Natural killer cell (primary cell): ENCODE data around the gene RAB5A. TPM values are rescaled to one million over a fixed set of nuclear protein-coding genes. Genes with fewer than 3 reads are reported as not detected.

ENCODE experiments used
- ATAC-seq, 3 donors: fragments of 150-1000 bp in 2 of 3; fragments of 200-7000 bp in 1 of 3; cut with Tn5 transposase; 1 replicate in 1 of 3; 2 replicates in 2 of 3; pipeline ENCODE4 v1.10.0; 2021; ENCODE audit warnings: mild to moderate bottlenecking in 2 of 3, moderate library complexity in 2 of 3
- DNase-seq, 2 donors: peaks; one replicate each; pipeline versions ENCODE4 v3.0.0 to v3.0.0-alpha.2; 2013 to 2021; ENCODE audit warnings: mixed read lengths in 1 of 2
- H3K27ac ChIP-seq: one replicate; pipeline ENCODE4 v1.5.1; 2013; ENCODE audit warnings: mild to moderate bottlenecking, low read length
- H3K27me3 ChIP-seq: one replicate; pipeline ENCODE4 v1.6.1; 2013; ENCODE audit warnings: low read length; ENCODE audit not compliant: control insufficient read depth, insufficient read depth
- H3K36me3 ChIP-seq: one replicate; pipeline ENCODE4 v1.6.1; 2013; ENCODE audit warnings: low read length; ENCODE audit not compliant: control insufficient read depth, insufficient read depth
- H3K4me1 ChIP-seq: one replicate; pipeline ENCODE4 v1.6.1; 2013; ENCODE audit warnings: low read length; ENCODE audit not compliant: control insufficient read depth, insufficient read depth
- H3K4me3 ChIP-seq: one replicate; pipeline ENCODE4 v1.5.1; 2013; ENCODE audit warnings: low read length
- H3K9me3 ChIP-seq: one replicate; pipeline ENCODE4 v1.6.1; 2013; ENCODE audit warnings: low read length; ENCODE audit not compliant: control insufficient read depth, insufficient read depth
- H3K27ac Mint-ChIP-seq, 2 donors: one replicate each; pipeline ENCODE4 v1.8.0; 2022; ENCODE audit warnings: mild to moderate bottlenecking in 2 of 2, mixed read lengths in 2 of 2, moderate library complexity in 1 of 2
- H3K27me3 Mint-ChIP-seq, 2 donors: one replicate each; pipeline ENCODE4 v1.8.0; 2022; ENCODE audit warnings: low read depth in 2 of 2, mixed read lengths in 2 of 2
- H3K36me3 Mint-ChIP-seq: one replicate; pipeline ENCODE4 v1.8.0; 2022; ENCODE audit warnings: mixed read lengths
- H3K4me1 Mint-ChIP-seq, 2 donors: one replicate each; pipeline ENCODE4 v1.8.0; 2022; ENCODE audit warnings: mixed read lengths in 2 of 2
- H3K4me3 Mint-ChIP-seq: one replicate; pipeline ENCODE4 v1.8.0; 2022; ENCODE audit warnings: mild to moderate bottlenecking, moderate library complexity, mixed read lengths
- H3K9me3 Mint-ChIP-seq, 2 donors: one replicate each; pipeline ENCODE4 v1.8.0; 2022; ENCODE audit warnings: mixed read lengths in 2 of 2
- WGBS: methylation state at CpG from one replicate; pipeline ENCODE4 v1.1.7; 2013; ENCODE audit warnings: missing lambda C conversion rate; ENCODE audit not compliant: insufficient coverage; 5-methylcytosine and 5-hydroxymethylcytosine counted together
- intact Hi-C: fragments of 100-400 bp; cut with micrococcal nuclease; formaldehyde crosslinking; loops from one replicate; pipeline ENCODE4 v1.14.2; 2022
- total RNA-seq, 4 donors: library from RNA; stranded (reverse); fragments of 120-200 nt in 1 of 4; gene quantifications; one replicate each; pipeline versions ENCODE4 v1.2.3 to v1.2.4, GENCODE V29; 2013 to 2022
- TF ChIP-seq, protein P1 (sequence below): fragments of 200-600 bp; IDR thresholded peaks from one replicate; pipeline ENCODE4 v1.8.0; 2022; ENCODE audit warnings: antibody characterized with exemption

RAB5A gene
- total RNA-seq, 3 donors from 2014 or later (not counting 1 experiment from before 2014, with no cell fraction given): 102 to 109 (median 102) TPM

DNA sequence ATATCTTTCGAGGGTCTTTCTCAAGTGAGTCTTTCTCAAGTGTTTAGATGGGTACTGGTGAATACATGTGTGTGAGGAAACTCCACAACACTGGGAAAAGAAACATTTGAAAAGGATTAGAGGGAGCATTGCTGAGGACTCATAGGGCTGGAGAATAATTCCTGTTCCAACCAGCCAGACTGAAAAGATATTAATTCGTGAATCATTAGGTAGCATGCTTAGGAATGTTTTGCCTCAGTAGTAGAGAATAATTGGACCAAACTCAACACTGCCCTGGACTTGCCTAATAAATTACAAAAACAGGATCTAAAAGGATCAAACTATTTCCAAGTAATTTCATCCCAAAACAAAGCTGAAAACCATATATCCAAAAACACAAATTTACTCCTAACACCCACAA, 47.9 kb downstream of the RAB5A start:
- Mint-ChIP-seq H3K27me3 (no peaks in the 10 kb centered on the region), H3K4me3 (no peak overlapping the region), H3K27ac (no peak overlapping the region), H3K4me1 (peaks cover 5 to 6% of the 10 kb centered on the region in 2 donors), H3K36me3 (no peaks in the 10 kb centered on the region), H3K9me3 (peaks cover 0 to 3% of the 10 kb centered on the region in 2 donors)
- H3K27me3 ChIP-seq: no peaks in the 10 kb centered on the region
- DNase-seq (no peak), ATAC-seq (no peak)
- WGBS: 94% methylated on average over 2 of the region's 2 CpGs
- TF ChIP-seq, protein P1, sequence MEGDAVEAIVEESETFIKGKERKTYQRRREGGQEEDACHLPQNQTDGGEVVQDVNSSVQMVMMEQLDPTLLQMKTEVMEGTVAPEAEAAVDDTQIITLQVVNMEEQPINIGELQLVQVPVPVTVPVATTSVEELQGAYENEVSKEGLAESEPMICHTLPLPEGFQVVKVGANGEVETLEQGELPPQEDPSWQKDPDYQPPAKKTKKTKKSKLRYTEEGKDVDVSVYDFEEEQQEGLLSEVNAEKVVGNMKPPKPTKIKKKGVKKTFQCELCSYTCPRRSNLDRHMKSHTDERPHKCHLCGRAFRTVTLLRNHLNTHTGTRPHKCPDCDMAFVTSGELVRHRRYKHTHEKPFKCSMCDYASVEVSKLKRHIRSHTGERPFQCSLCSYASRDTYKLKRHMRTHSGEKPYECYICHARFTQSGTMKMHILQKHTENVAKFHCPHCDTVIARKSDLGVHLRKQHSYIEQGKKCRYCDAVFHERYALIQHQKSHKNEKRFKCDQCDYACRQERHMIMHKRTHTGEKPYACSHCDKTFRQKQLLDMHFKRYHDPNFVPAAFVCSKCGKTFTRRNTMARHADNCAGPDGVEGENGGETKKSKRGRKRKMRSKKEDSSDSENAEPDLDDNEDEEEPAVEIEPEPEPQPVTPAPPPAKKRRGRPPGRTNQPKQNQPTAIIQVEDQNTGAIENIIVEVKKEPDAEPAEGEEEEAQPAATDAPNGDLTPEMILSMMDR: no peak
- H3K27ac ChIP-seq: no peak overlapping the region
- no peaks in the 10 kb centered on the region for H3K9me3 ChIP-seq
- no peaks in the 10 kb centered on the region for H3K4me1 ChIP-seq
- H3K4me3 ChIP-seq: no peak overlapping the region
- intact Hi-C loops: no loop called here
- no peaks in the 10 kb centered on the region for H3K36me3 ChIP-seq

DNA sequence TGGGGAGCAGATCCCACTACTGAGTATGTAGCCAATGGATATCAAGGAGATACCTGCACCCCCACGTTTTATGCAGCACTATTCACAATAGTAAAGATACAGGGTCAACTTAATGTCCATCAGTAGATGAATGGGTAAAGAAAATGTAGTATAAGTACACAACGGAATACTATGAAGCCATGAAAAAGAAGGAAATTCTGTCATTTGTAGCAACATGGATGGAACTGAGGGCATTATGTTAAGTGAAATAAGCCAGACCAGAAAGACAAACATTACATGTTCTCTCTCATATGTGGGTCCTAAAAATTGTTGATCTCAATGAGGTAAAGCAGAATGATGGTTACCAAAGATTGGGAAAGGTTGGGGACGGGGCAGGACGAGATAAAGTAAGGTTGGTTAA, 50.6 kb downstream of the RAB5A start:
- 99% methylated on average over 3 of the region's 4 CpGs for WGBS
- Mint-ChIP-seq H3K4me1 (no peaks in the 10 kb centered on the region), H3K27ac (no peak overlapping the region), H3K9me3 (peaks cover 0 to 3% of the 10 kb centered on the region in 2 donors), H3K36me3 (no peaks in the 10 kb centered on the region), H3K27me3 (no peaks in the 10 kb centered on the region), H3K4me3 (no peak overlapping the region)
- no peak overlapping the region for H3K4me3 ChIP-seq
- no peak for ATAC-seq
- H3K36me3 ChIP-seq: no peaks in the 10 kb centered on the region
- no peaks in the 10 kb centered on the region for H3K27me3 ChIP-seq
- H3K9me3 ChIP-seq: no peaks in the 10 kb centered on the region
- H3K4me1 ChIP-seq: no peaks in the 10 kb centered on the region
- H3K27ac ChIP-seq: no peak overlapping the region
- DNase-seq: no peak
- TF ChIP-seq, protein P1: no peak
- intact Hi-C loops: no loop called here

DNA sequence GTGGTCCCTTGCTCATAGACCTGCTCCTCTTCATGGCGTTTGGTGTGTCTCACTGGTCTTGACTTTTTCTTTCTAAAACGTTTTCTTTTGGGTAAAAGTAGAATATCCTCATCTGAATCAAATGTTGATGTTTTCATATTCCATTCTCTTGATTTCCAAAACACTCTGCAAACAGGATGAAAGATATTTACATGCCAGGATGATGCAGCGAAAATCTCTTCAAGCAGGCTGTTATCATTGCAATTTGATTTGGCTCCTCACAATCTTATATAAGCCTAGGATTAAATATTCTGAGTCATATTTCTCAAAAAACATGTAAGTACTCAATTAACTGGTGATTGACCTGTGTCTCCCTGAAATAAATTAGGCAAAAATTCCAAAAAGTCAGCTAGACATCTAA, 55.0 kb downstream of the RAB5A start:
- intact Hi-C loops: no loop called here

DNA sequence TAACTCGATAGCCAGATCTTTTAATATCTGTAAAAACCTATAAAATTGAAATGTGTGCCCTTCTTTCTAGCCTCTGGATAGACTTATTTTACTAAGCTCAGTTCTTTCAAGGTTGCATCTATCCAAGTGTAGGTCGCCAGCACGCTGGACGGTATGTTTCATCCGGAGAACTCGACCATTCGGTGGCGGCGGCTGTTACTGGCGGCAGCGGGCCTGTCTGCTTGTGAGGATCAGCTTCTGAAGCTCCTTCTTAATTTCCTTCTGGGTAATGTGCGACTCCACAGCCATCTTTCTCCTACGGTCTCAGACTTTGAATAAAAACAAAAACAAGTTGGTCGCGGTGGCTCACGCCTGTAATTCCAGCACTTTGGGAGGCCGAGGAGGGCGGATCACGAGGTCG, 61.1 kb downstream of the RAB5A start:
- no peaks in the 10 kb centered on the region for H3K27me3 ChIP-seq
- no peaks in the 10 kb centered on the region for H3K4me1 ChIP-seq
- H3K9me3 Mint-ChIP-seq: no peaks in the 10 kb centered on the region
- H3K36me3 ChIP-seq: no peaks in the 10 kb centered on the region
- no peaks in the 10 kb centered on the region for H3K36me3 Mint-ChIP-seq
- intact Hi-C loops: no loop called here
- TF ChIP-seq, protein P1: no peak
- no peak overlapping the region for H3K4me3 ChIP-seq
- H3K27ac Mint-ChIP-seq: no peak overlapping the region
- H3K27me3 Mint-ChIP-seq: no peaks in the 10 kb centered on the region
- no peaks in the 10 kb centered on the region for H3K4me1 Mint-ChIP-seq
- H3K4me3 Mint-ChIP-seq: no peak overlapping the region
- ATAC-seq (no peak), DNase-seq (no peak)
- H3K9me3 ChIP-seq: no peaks in the 10 kb centered on the region
- 96% methylated on average over 20 of the region's 20 CpGs for WGBS
- no peak overlapping the region for H3K27ac ChIP-seq

More for the DNA sequence above, 55.0 kb downstream of the RAB5A start:
- TF ChIP-seq, protein P1: no peak
- ATAC-seq: no peak
- H3K4me3 ChIP-seq: no peak overlapping the region
- H3K9me3 Mint-ChIP-seq: peaks cover 0 to 3% of the 10 kb centered on the region in 2 donors
- no peaks in the 10 kb centered on the region for H3K4me1 Mint-ChIP-seq
- H3K9me3 ChIP-seq: no peaks in the 10 kb centered on the region
- DNase-seq: no peak
- H3K36me3 ChIP-seq: no peaks in the 10 kb centered on the region
- H3K36me3 Mint-ChIP-seq: no peaks in the 10 kb centered on the region
- H3K4me3 Mint-ChIP-seq: no peak overlapping the region
- no peaks in the 10 kb centered on the region for H3K27me3 Mint-ChIP-seq
- no peaks in the 10 kb centered on the region for H3K4me1 ChIP-seq
- 88% methylated on average over 2 of the region's 3 CpGs for WGBS
- no peaks in the 10 kb centered on the region for H3K27me3 ChIP-seq
- H3K27ac ChIP-seq: no peak overlapping the region
- no peak overlapping the region for H3K27ac Mint-ChIP-seq
